Stimulated activated naive CD8-positive, alpha-beta T cell treated with anti-CD3 and anti-CD28 coated beads, Interleukin-15, amount 100 ng/mL, for 72 hours (primary cell): ENCODE measurements around the gene PIGX.

Experiments used
- ATAC-seq: fragments of 150-1000 bp; cut with Tn5 transposase; 2 replicates; pipeline ENCODE4 v1.10.0; 2021; ENCODE audit warnings: mild to moderate bottlenecking, moderate library complexity
- DNase-seq, 2 donors: peaks; one replicate each; pipeline ENCODE4 v3.0.0; 2021 to 2022
- H3K27ac Mint-ChIP-seq, 2 donors: one replicate each; pipeline ENCODE4 v1.8.0; 2022; ENCODE audit warnings: mild to moderate bottlenecking in 2 of 2, mixed read lengths in 2 of 2, moderate library complexity in 2 of 2
- H3K27me3 Mint-ChIP-seq: one replicate; pipeline ENCODE4 v1.8.0; 2022; ENCODE audit warnings: mixed read lengths
- H3K4me1 Mint-ChIP-seq: one replicate; pipeline ENCODE4 v1.8.0; 2022; ENCODE audit warnings: mild to moderate bottlenecking, mixed read lengths
- H3K4me3 Mint-ChIP-seq, 2 donors: one replicate each; pipeline ENCODE4 v1.8.0; 2022; ENCODE audit warnings: mild to moderate bottlenecking in 2 of 2, mixed read lengths in 2 of 2, moderate library complexity in 1 of 2
- H3K9me3 Mint-ChIP-seq, 2 donors: one replicate each; pipeline ENCODE4 v1.8.0; 2022; ENCODE audit warnings: mixed read lengths in 2 of 2

PIGX gene

DNA sequence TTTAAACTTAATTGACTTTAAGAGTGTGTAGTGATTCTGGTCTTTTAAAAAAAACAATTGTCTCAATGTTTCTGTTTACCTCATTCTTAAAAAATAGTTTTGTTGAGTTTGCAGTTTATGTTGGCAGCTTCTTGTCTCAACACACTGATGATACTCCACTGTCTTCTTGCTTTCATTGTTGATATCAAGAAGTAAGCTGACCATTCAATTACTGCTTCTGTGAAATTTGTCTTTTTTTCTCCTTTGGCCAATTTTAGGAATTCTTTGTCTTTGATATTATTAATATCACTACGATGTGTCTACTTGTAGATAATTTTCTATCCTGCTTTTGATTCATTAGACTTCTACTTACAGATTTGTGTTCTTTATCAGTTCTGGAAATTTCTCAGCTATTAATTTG lies 58.9 kb downstream of the PIGX start:
- Mint-ChIP-seq H3K27ac (no peak overlapping the region), H3K4me1 (peaks cover 52% of the 10 kb centered on the region)
- ATAC-seq = no peak

GRCh38 chr3:196772102-196772501 lies 59.9 kb downstream of the PIGX start:
- no peak overlapping the region for H3K27ac Mint-ChIP-seq
- no peak for DNase-seq
- no peaks in the 10 kb centered on the region for H3K9me3 Mint-ChIP-seq
- no peak for ATAC-seq
- H3K4me3 Mint-ChIP-seq = no peak overlapping the region
- H3K27me3 Mint-ChIP-seq = no peaks in the 10 kb centered on the region
- H3K4me1 Mint-ChIP-seq = peaks cover 57% of the 10 kb centered on the region

More for the DNA sequence above, 58.9 kb downstream of the PIGX start:
- Mint-ChIP-seq H3K4me3 (no peak overlapping the region), H3K9me3 (no peaks in the 10 kb centered on the region), H3K27me3 (no peaks in the 10 kb centered on the region)
- no peak for DNase-seq

GRCh38 chr3:196772897-196773296 lies 60.7 kb downstream of the PIGX start:
- ATAC-seq = no peak
- H3K27ac Mint-ChIP-seq = peak overlapping the region in 1 of 2 donors; percentile 58
- H3K27me3 Mint-ChIP-seq = no peaks in the 10 kb centered on the region
- H3K4me3 Mint-ChIP-seq = no peak overlapping the region
- no peaks in the 10 kb centered on the region for H3K9me3 Mint-ChIP-seq
- H3K4me1 Mint-ChIP-seq = peaks cover 60% of the 10 kb centered on the region
- DNase-seq = no peak

- DNase-seq = no peak
- Mint-ChIP-seq H3K4me1 (peaks cover 69% of the 10 kb centered on the region), H3K27ac (no peak overlapping the region), H3K27me3 (no peaks in the 10 kb centered on the region), H3K9me3 (no peaks in the 10 kb centered on the region), H3K4me3 (no peak overlapping the region)
- no peak for ATAC-seq
These were observed 62.1 kb downstream of the PIGX start for GRCh38 chr3:196774191-196774820.

- Mint-ChIP-seq H3K27ac (no peak overlapping the region), H3K27me3 (no peaks in the 10 kb centered on the region), H3K9me3 (peaks cover 3 to 5% of the 10 kb centered on the region in 2 donors), H3K4me1 (peaks cover 73% of the 10 kb centered on the region), H3K4me3 (no peak overlapping the region)
- DNase-seq = no peak
- no peak for ATAC-seq
These were observed 62.8 kb downstream of the PIGX start for GRCh38 chr3:196774848-196775422.

- Mint-ChIP-seq H3K9me3 (peaks cover 7 to 10% of the 10 kb centered on the region in 2 donors), H3K27ac (no peak overlapping the region), H3K4me1 (peaks cover 71% of the 10 kb centered on the region), H3K27me3 (no peaks in the 10 kb centered on the region), H3K4me3 (no peak overlapping the region)
- DNase-seq = no peak
- ATAC-seq = no peak
These were observed 63.8 kb downstream of the PIGX start for GRCh38 chr3:196775938-196776337.

DNA sequence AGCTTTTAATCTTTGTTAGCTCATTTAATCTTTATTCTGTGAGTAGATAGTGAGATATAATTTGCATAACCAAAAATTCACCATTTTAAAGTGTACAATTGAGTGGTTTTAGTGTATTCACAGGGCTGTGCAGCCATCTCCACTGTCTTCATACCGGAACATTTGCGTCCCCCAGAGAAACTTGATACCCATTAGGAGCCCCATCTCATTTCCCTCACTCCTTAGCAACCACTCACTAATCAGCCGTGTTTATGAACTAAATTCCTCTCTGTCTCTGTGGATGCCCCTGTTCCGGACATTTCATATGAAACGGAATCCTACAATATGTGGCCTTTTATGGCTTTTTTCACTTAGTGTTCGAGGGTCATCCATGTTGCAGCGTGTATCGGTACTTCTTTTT lies 65.7 kb downstream of the PIGX start:
- no peak overlapping the region for H3K27ac Mint-ChIP-seq
- H3K9me3 Mint-ChIP-seq = peaks cover 7 to 10% of the 10 kb centered on the region in 2 donors
- ATAC-seq (no peak), DNase-seq (no peak)
- H3K27me3 Mint-ChIP-seq = no peaks in the 10 kb centered on the region
- peaks cover 52% of the 10 kb centered on the region for H3K4me1 Mint-ChIP-seq
- H3K4me3 Mint-ChIP-seq = no peak overlapping the region

DNA sequence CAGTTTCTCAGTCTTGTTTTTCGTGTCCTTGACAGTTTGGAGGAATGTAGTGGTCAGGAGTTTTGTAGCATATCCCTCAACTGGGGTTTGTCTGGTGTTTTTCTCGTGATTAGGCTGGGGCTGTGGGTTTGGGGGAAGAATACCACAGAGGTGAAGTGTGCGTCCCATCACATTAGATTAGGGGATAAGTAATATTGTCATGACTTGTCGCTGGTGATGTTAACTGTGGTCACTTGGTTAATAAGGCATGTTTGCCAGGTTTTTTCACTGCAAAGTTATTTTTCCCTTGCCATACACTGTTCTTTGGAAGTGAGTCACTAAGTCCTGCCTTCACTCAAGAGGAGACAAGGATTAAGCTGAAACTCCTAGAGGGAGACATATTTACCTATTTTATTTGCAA lies 66.6 kb downstream of the PIGX start:
- Mint-ChIP-seq H3K4me1 (peaks cover 43% of the 10 kb centered on the region), H3K4me3 (no peak overlapping the region), H3K9me3 (peaks cover 7 to 10% of the 10 kb centered on the region in 2 donors), H3K27ac (no peak overlapping the region), H3K27me3 (no peaks in the 10 kb centered on the region)
- DNase-seq = no peak
- ATAC-seq = no peak

DNA sequence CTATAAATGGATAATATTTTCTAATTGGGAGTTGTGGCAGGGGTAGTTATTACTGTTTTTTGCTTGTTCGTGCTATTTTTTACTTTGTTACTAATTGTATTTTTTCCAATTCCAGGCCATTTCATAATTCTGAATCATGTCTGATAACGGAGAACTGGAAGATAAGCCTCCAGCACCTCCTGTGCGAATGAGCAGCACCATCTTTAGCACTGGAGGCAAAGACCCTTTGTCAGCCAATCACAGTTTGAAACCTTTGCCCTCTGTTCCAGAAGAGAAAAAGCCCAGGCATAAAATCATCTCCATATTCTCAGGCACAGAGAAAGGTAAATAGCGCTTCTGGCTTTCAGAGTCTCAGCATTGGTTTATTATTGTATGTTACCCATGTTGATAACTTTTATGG lies 70.3 kb downstream of the PIGX start:
- Mint-ChIP-seq H3K27ac (peak overlapping the region; percentile 26 to 67), H3K4me3 (no peak overlapping the region), H3K27me3 (no peaks in the 10 kb centered on the region), H3K4me1 (peaks cover 38% of the 10 kb centered on the region), H3K9me3 (peaks cover 7 to 17% of the 10 kb centered on the region in 2 donors)
- ATAC-seq (no peak), DNase-seq (no peak)
